ENCODE data around the gene SLF1.

- TF ChIP-seq SUZ12 (IDR thresholded peaks at IDR 0.05; ENCODE audit: low read length) (no peak), CREB1 (IDR thresholded peaks at IDR 0.05) (no peak), TEAD4 (IDR thresholded peaks at IDR 0.05; ENCODE audit: low read depth, low read length) (no peak), POLR2A (IDR thresholded peaks at IDR 0.05; ENCODE audit: control extremely low read depth in 1 of 2, low read depth in 2 of 2, low read length in 2 of 2) (no peak), CTCF (IDR thresholded peaks at IDR 0.05; ENCODE audit: control extremely low read depth in 1 of 3, insufficient read depth in 1 of 3, low read depth in 1 of 3, low read length in 3 of 3) (no peak), EZH2 (IDR thresholded peaks at IDR 0.05; ENCODE audit: low read depth, low read length, severe bottlenecking) (no peak), KDM1A (IDR thresholded peaks at IDR 0.05; ENCODE audit: borderline replicate concordance, low read length) (no peak), EP300 (IDR thresholded peaks at IDR 0.05; ENCODE audit: borderline replicate concordance in 1 of 2, low read depth in 2 of 2, low read length in 2 of 2) (no peak), ATF2 (IDR thresholded peaks at IDR 0.05; ENCODE audit: low read length) (no peak)
Measured at GRCh38 chr5:94725142-94725541, 106.7 kb downstream of the SLF1 start.
